A673 (cell line): ENCODE measurements around the gene SNX24. TPM values are rescaled to one million over a fixed set of nuclear protein-coding genes. Genes with fewer than 3 reads are reported as not detected.

Experiments
- BruUV-seq: library from RNA; stranded (reverse); fragments of 400-500 nt; replicated peaks from 2 replicates; lab custom pipeline; 2021; lab: Mats Ljungman, UMichigan
- CTCF ChIA-PET: fragments of 300-600 bp; sonication (Branson Sonifier 250); formaldehyde crosslinking; loops from one replicate; lab custom pipeline; 2022; ENCODE audit warnings: antibody characterized with exemption; lab: Charles Lee
- POLR2A ChIA-PET: fragments of 300-600 bp; sonication (Branson Sonifier 250); formaldehyde crosslinking; loops from one replicate; lab custom pipeline; 2022; ENCODE audit warnings: antibody characterized with exemption; ENCODE audit not compliant: low non-redundant PET; lab: Charles Lee
- DNase-seq: peaks from one replicate; pipeline ENCODE4 v3.0.0-alpha.2; 2015; ENCODE audit warnings: low spot score
- H3K27ac ChIP-seq: fragments of 200-600 bp; sonication (generic); 2 replicates; pipeline ENCODE4 v1.5.1; 2016; ENCODE audit warnings: mixed run types, low read depth, mild to moderate bottlenecking, mixed read lengths, antibody characterized with exemption, low read length; ENCODE audit not compliant: poor library complexity, severe bottlenecking
- H3K27me3 ChIP-seq: fragments of 200-600 bp; sonication (generic); replicated peaks from 2 replicates; pipeline ENCODE4 v1.6.1; 2017; ENCODE audit warnings: mixed run types, low read depth, mild to moderate bottlenecking, mixed read lengths, antibody characterized with exemption, low read length; ENCODE audit not compliant: insufficient read depth, poor library complexity
- H3K36me3 ChIP-seq: fragments of 200-600 bp; sonication (generic); 2 replicates; pipeline ENCODE4 v1.6.1; 2016; ENCODE audit warnings: mixed run types, mild to moderate bottlenecking, mixed read lengths, antibody characterized with exemption, low read length; ENCODE audit not compliant: insufficient read depth, poor library complexity, severe bottlenecking
- H3K4me1 ChIP-seq: fragments of 200-600 bp; sonication (generic); 2 replicates; pipeline ENCODE4 v1.6.1; 2017; ENCODE audit warnings: mixed run types, mild to moderate bottlenecking, mixed read lengths, antibody characterized with exemption, low read length; ENCODE audit not compliant: insufficient read depth, poor library complexity, severe bottlenecking
- H3K4me3 ChIP-seq: fragments of 200-600 bp; sonication (generic); 2 replicates; pipeline ENCODE4 v1.5.1; 2016; ENCODE audit warnings: low read depth, mixed run types, mild to moderate bottlenecking, mixed read lengths, low read length; ENCODE audit not compliant: poor library complexity, severe bottlenecking
- H3K9me3 ChIP-seq: fragments of 200-600 bp; sonication (generic); 2 replicates; pipeline ENCODE4 v1.6.1; 2016; ENCODE audit warnings: mixed run types, low read depth, mild to moderate bottlenecking, mixed read lengths, antibody characterized with exemption, low read length; ENCODE audit not compliant: poor library complexity, severe bottlenecking
- CTCF ChIP-seq: fragments of 300-800, 200-600 bp; sonication (generic); conservative IDR thresholded peaks from 2 replicates; pipeline ENCODE4 v1.5.1; 2017; ENCODE audit warnings: low read depth, mild to moderate bottlenecking, antibody characterized with exemption, low read length, moderate library complexity, mixed read lengths
- EZH2 ChIP-seq: fragments of 200-600 bp; sonication (generic); IDR thresholded peaks from 2 replicates; pipeline ENCODE4 v1.6.1; 2017; ENCODE audit warnings: borderline replicate concordance, low read depth, mild to moderate bottlenecking, mixed read lengths, antibody characterized with exemption, low read length; ENCODE audit not compliant: poor library complexity, severe bottlenecking
- intact Hi-C: fragments of 100-400 bp; cut with micrococcal nuclease; formaldehyde crosslinking; loops from one replicate; pipeline ENCODE4 v1.10.0; 2022; ENCODE audit not compliant: unreplicated experiment
- total RNA-seq: library from RNA; stranded (reverse); gene quantifications from 2 replicates; pipeline ENCODE4 v1.2.3, GENCODE V29; 2021

SNX24 gene
- total RNA-seq, 1 experiment from 2014 or later = 13.6 TPM

- no peaks in the 10 kb centered on the region for H3K4me1 ChIP-seq
- CTCF ChIA-PET = no interaction called here
- no peak for DNase-seq
- peaks cover 5% of the 10 kb centered on the region for H3K9me3 ChIP-seq
- POLR2A ChIA-PET = no interaction called here
- TF ChIP-seq EZH2 (no peak), CTCF (no peak)
- no peak overlapping the region for H3K27ac ChIP-seq
- no peaks in the 10 kb centered on the region for H3K27me3 ChIP-seq
- intact Hi-C loops = no loop called here
- H3K36me3 ChIP-seq = no peaks in the 10 kb centered on the region
- no peak overlapping the region for H3K4me3 ChIP-seq
- no TSS peak for BruUV-seq
Observed at GRCh38 chr5:122882831-122883230, 37.4 kb downstream of the SNX24 start.

GRCh38 chr5:122885045-122885517, 39.7 kb downstream of the SNX24 start:
- no peaks in the 10 kb centered on the region for H3K4me1 ChIP-seq
- no peaks in the 10 kb centered on the region for H3K27me3 ChIP-seq
- ChIA-PET CTCF (no interaction called here), POLR2A (no interaction called here)
- H3K4me3 ChIP-seq = no peak overlapping the region
- H3K27ac ChIP-seq = no peak overlapping the region
- H3K9me3 ChIP-seq = peaks cover 5% of the 10 kb centered on the region
- intact Hi-C loops = no loop called here
- TF ChIP-seq CTCF (no peak), EZH2 (no peak)
- no peak for DNase-seq
- no peaks in the 10 kb centered on the region for H3K36me3 ChIP-seq
- BruUV-seq = no TSS peak

- TF ChIP-seq EZH2 (no peak), CTCF (no peak)
- Histone ChIP-seq H3K27ac (no peak overlapping the region), H3K4me3 (no peak overlapping the region), H3K36me3 (no peaks in the 10 kb centered on the region), H3K9me3 (peaks cover 5% of the 10 kb centered on the region), H3K27me3 (no peaks in the 10 kb centered on the region), H3K4me1 (no peaks in the 10 kb centered on the region)
- CTCF ChIA-PET = no interaction called here
- POLR2A ChIA-PET = no interaction called here
- intact Hi-C loops = no loop called here
- BruUV-seq = no TSS peak
- DNase-seq = no peak
Observed at GRCh38 chr5:122885891-122886290, 40.5 kb downstream of the SNX24 start.
